ENCODE measurements around the gene SPCS3.
"Not testable (repeated sequence)": the region's sequence is repeated elsewhere in the genome, so short reads cannot be mapped to it uniquely, and the experiment has no call there.

The SPCS3 gene

GRCh38 chr4:176319704-176320339 lies at the start of gene SPCS3:
Gene SPCS3, plus strand, starts transcription at chr4:176319966. Its CDS starts 111 bp downstream, at chr4:176320077.
- peak; percentile 81 for DNase-seq (ENCODE audit: low read depth, low spot score)

GRCh38 chr4:176270669-176271068 lies 49.1 kb upstream of the SPCS3 start:
- peak; percentile 57 for DNase-seq (ENCODE audit: low read depth, low spot score)

- DNase-seq (ENCODE audit: low read depth, low spot score): no peak
Observed at GRCh38 chr4:176271749-176272148, 48.0 kb upstream of the SPCS3 start.

DNA sequence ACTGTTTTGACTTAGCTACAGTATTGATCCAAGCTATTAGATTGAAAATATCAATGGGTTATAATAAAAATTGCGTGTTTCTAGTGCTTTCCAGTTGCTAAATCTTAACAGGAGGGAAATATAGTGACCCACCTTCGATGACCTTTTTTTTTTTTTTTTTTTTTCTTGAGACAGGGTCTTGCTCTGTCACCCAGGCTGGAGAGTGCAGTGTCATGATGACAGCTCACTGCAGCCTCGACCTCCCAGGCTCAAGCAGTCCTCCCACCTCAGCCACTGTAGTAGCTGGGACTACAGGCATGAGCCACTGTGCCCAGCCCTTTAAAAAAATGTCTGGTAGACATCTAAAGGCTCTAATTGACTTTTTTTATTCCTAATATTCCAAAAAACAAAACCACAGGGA lies 47.0 kb upstream of the SPCS3 start:
- no peak for DNase-seq (ENCODE audit: low read depth, low spot score)

DNA sequence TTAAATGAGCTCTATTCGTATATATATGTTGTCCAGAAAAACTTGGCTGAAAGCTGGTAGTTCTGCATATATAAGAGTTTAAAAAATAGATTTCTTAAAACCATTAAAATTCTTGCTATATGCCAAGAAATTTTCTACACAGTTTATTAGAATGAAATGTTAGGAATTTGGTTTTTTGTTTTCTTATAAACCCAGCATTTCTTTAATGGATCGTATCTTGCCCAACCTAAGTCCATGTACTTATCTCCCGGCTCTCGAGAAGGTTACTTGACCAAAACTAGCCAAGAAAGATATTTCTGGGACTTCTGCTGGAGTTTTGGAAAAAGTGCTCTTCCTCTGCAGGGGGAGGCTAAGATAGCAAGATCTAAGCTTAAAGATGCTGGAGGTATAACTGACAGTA lies 46.0 kb upstream of the SPCS3 start:
- no peak for DNase-seq (ENCODE audit: low read depth, low spot score)

DNA sequence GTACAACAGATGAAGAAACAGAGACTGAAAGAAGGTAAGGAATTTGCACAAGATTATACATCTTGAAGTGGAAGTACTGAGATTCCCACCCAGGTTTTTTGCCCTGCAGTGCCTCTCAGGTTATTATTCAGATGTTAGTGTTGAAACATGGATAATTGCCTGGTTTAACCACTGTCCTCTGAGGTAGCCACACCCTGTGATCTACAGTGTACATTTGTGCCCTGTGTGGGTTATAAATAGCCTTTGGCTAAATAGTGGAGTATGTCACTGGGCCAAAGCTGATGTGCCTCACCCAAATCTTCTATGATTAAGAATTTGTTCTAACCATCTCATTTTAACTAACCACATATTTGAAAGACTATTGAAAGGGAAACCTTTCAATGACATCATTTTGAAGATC lies 45.3 kb upstream of the SPCS3 start:
- DNase-seq (ENCODE audit: low read depth, low spot score): no peak

DNA sequence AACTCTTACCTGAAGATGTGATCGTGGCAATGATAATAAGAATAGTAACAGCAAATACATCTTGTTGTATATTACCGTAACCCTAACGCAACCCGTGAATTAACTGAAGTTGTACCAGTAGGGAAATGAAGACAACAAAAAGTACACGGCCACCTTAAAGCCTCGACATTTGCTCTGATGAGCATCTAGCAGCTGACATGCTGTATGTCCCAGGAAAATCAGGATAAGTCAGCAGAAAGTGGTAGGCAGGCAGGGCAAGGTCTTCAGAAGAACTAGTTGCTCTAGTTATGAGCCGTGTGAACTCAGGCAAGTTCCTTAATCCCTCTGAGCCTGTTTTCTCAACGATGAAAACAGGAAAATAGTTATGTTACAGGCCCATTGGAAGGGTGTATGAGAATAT lies 43.1 kb upstream of the SPCS3 start:
- DNase-seq (ENCODE audit: low read depth, low spot score): no peak

- peak; percentile 13 for DNase-seq (ENCODE audit: low read depth, low spot score)
Observed at GRCh38 chr4:176277162-176277904, 42.4 kb upstream of the SPCS3 start.

- DNase-seq (ENCODE audit: low read depth, low spot score): not testable (repeated sequence)
Observed at GRCh38 chr4:176279560-176279959, 40.2 kb upstream of the SPCS3 start.

DNA sequence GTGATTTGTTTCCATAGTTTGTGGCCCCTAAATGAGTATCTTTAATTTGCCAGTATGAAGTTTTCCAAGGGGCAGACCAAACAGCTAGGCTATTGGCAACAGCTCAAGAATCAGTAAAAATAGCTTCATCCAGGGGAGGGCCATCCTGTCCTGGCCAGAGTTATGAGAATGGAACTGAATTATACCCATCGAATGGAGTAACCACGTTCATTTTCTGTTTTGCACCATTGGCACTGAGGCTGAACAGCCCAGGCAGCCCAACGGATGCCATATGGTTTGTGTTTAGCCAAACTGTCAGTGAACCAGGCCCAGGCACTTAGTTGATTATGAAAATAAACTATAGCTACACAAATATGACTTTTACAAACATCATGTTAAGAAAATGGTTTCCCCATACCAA lies 33.0 kb upstream of the SPCS3 start:
- no peak for DNase-seq (ENCODE audit: low read depth, low spot score)

DNA sequence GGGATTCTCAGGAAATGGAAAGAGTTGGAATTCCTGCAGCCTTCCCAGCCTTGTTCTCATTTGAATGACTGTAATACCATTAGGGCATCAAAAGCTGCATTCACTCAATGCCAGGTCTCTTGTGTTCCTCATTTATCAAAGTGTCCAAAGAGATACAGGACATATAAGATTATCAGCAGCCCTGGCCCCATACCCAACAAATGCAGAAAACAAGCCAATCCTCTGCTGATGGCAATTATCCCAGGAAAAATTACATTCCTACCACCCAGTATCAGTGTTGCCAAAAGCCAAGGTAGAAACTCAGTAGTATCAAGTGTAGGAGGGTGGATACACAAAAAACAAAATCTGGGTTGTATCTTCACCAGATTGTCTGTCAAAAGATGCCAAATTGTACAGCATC lies 32.2 kb upstream of the SPCS3 start:
- DNase-seq (ENCODE audit: low read depth, low spot score): no peak

DNA sequence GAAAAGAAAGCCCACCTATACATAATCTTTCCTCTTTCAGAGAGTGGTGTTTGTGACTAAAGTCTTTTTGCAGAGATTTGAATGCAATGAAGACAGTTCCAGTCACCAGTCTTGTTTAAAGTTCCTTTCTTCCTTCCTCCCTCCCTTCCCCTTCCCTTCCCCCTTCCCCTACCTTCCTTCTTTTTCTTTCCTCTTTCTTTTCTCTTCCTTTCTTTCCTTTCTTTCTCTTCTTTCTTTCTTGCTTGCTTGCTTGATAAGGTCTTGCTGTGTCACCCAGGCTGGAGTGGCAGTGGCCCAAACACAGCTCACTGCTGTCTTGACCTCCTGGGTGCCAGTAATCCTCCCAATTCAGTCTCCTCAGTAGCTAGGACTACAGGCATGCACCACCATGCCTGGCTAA lies 31.7 kb upstream of the SPCS3 start:
- no peak for DNase-seq (ENCODE audit: low read depth, low spot score)

GRCh38 chr4:176289561-176289960 lies 30.2 kb upstream of the SPCS3 start:
- no peak for DNase-seq (ENCODE audit: low read depth, low spot score)

DNA sequence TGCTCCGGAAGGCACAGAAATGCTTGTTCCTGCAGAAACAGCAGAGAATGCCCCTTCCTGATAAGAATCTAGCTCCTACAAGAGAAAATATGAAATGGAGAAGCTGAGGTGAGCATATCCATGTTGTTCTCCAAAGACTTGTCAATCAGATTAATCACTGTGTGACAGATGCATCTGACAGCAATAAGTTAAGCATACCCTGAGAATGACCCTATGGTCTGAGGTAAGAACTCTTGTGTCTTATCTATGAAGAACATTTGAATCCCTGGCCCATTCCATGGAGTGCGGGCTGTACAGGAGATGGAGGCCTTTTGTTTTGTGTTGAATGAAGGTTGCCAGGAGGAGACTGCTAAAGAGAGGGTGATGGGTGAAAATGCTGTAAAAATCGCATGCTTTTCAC lies 29.2 kb upstream of the SPCS3 start:
- no peak for DNase-seq (ENCODE audit: low read depth, low spot score)

- DNase-seq (ENCODE audit: low read depth, low spot score): no peak
Observed at GRCh38 chr4:176291748-176292147, 28.0 kb upstream of the SPCS3 start.

GRCh38 chr4:176292920-176293319 lies 26.8 kb upstream of the SPCS3 start:
- DNase-seq (ENCODE audit: low read depth, low spot score): no peak

DNA sequence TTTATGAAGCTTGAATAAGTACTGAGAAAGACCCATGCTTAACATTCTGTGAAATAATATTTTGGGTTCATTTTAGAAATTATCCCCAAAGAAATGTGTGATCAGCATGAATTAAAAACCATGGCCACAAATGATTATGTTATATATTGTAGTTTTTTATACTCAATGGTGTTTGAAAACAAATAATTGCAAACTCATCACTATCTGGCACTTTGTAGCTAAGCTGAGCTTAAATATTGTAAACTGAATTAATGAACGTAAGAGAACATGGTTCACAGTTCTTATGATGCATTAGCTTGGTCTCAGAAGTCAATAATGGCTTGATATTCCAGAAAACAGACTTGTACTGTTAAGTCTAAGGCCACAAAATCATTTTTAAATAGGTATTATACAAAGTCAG lies 26.1 kb upstream of the SPCS3 start:
- DNase-seq (ENCODE audit: low read depth, low spot score): no peak

DNA sequence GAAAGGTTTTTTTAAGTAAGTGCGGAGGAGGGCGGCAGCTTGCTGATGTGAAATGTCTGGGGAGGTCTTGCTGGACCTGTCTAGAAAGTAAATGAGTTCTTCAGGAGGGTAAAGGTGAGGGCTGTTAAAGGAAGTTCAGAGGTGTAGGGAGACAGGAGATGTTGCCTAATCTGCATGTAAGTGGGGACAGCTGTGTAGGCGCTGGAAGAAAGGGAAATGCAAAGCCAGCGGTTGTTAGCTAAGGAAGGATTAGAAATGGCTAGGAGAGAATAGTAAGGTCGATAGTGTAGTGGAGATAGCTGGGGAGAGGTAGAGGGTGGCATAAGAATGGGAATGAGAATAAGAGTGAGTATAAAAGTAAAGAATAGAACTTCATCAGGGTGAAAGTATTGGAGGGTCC lies 23.9 kb upstream of the SPCS3 start:
- not testable (repeated sequence) for DNase-seq (ENCODE audit: low read depth, low spot score)

DNA sequence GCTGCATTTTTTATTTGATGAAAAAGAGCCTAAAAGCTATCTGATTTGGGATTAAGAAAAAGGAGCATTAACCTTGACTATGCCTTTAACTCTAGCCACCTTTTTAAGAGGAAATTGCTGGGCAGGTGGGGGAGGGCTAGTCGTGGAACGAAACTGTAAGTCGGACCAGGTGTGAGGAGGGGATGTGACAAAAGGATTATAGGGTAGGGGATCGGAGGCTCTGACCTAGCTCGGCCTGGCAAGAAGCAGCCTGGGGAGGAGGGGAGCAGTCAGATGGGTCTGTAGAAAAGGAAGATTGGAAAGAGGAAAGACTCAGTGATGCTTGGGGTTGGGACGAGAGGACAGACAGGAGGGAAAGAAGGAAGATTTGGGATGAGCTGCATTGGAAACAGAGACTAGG lies 21.1 kb upstream of the SPCS3 start:
- DNase-seq (ENCODE audit: low read depth, low spot score): no peak

DNA sequence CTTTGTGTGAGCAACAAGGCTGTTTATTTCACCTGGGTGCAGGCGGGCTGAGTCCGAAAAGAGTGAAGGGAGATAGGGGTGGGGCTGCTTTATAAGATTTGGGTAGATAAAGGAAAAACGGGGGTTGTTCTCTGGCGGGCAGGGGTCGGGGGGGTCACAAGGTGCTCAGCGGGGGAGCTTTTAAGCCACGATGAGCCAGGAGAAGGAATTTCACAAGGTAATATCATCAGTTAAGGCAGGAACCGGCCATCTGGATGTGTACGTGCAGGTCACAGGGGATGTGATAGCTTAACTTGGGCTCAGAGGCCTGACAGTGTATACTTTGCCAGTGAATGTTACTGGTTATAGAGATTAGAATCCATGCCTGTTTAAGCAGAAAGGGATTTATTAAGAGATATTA lies 19.7 kb upstream of the SPCS3 start:
- no peak for DNase-seq (ENCODE audit: low read depth, low spot score)

- no peak for DNase-seq (ENCODE audit: low read depth, low spot score)
Observed at GRCh38 chr4:176300565-176300964, 19.2 kb upstream of the SPCS3 start.

DNA sequence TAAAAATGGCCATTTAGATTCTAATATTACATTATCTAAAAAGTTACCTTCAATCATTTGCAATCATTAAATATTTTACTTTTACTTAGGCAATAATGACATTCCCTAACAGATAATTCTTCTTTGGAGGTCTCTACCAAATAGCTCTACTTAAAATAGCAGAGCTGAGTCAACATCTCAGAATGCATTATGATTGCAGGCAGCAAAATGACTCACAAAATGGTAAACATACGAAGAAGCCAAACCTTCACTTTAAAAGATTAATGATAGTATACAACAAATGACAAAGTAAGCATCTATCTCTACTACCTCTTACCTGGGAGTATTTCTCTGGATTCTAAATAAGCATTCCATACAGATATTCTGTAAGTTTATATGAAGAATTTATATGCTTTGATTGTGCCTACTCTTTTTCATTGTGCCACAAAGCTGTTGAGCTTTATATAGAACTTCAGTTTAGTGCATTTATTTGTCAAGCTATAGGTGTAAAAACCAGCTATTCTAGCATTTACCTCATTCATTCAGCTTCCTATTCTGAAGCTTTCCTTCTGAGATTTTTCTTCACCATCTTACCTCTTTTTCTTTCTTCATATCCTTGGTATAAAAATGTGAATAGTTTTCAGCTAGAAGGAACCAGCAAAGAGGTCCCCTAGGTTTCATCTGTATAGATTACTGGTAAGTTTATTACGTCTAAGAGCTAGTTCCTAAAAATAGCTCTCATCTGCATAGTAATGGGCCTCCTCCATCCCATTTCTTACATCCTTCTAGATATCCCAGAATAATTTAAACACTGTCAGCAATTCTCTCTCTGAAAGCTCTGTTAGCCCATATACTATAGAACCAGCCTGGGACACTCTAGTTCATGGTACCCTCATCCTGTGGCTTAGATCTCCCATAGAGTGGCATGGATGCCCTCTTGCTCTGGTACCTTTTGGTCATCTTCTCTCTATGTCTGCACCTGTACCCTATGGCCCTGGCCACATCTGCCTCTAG lies 17.2 kb upstream of the SPCS3 start:
- DNase-seq (ENCODE audit: low read depth, low spot score): peak; percentile 9
